T-helper 1 cell treated with Interleukin-12 subunit alpha and Interleukin-12 subunit beta and Interleukin-4 antibody, amounts not matched to agents 30 ng/mL and 1 ng/mL, for 36 hours (primary cell): ENCODE results near the gene METRNL. TPM values are rescaled to one million over a fixed set of nuclear protein-coding genes. Genes with fewer than 3 reads are reported as not detected.
"Not testable (repeated sequence)": the region's sequence is repeated elsewhere in the genome, so short reads cannot be mapped to it uniquely, and the experiment has no call there.

Experiments
- intact Hi-C: fragments of 100-400 bp; cut with micrococcal nuclease; formaldehyde crosslinking; loops from one replicate; pipeline ENCODE4 v1.15.1; 2024
- total RNA-seq: library from RNA; stranded (reverse); gene quantifications from 2 replicates; pipeline ENCODE4 v1.2.3, GENCODE V29; 2022

The METRNL gene
- total RNA-seq, 1 donor from 2014 or later = 15.0 TPM

DNA sequence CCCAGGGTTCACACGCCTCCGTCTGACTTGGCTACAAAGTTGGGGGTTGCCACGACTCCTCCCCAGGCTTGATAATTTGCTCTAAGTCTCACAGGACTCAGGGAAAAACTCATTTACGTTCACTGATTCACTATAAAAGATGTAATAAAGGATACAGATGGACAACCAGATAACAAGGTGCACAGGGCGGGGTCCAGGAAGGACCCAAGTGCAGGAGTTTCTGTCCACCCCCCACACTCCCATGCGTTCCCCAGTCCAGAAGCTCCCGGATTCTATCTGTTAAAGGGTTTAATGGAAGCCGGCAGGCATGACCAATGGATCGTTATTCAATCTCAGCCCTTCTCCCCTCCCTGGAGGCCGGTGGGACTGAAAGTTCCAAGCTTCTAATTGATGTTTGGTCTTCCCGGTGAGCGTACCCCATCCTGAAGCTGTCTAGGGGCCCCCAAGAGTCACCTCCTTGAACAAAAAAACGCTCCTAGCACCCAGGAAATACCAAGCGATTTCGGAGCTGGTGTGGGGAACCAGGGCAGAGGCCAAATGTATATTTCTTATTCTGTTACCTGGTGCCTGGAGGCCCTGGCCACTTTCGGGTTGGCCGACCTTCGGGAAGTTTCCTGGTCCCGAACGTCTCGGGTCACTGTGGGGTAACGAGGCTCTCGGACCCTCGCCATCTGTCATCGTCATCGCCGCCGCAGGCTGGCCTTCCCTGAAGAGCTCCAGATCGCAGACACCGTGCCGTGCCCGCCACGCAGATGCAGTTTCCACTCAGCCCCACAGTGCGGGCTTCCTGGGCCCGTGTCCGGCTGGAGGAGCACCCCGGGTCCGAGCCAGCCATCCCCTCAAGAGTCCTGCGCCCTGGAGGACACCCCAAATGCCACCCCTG, 13.5 kb upstream of the METRNL start:
- intact Hi-C loops = no loop called here

DNA sequence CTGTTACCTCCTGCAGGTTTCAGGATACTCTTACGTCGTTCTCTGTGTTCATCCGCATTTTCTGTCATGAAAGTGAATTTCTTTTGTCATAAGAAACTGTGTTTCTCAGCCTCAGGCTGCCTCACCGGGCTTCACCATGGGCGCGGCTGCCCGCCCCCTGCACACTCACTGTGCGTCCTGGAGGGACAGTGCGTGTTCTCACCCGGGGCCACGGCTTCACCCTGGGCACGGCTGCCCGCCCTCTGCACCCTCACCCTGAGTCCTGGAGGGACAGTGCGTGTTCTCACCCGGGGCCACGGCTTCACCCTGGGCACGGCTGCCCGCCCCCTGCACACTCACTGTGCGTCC, 12.9 kb upstream of the METRNL start:
- intact Hi-C loops = not testable (repeated sequence)

DNA sequence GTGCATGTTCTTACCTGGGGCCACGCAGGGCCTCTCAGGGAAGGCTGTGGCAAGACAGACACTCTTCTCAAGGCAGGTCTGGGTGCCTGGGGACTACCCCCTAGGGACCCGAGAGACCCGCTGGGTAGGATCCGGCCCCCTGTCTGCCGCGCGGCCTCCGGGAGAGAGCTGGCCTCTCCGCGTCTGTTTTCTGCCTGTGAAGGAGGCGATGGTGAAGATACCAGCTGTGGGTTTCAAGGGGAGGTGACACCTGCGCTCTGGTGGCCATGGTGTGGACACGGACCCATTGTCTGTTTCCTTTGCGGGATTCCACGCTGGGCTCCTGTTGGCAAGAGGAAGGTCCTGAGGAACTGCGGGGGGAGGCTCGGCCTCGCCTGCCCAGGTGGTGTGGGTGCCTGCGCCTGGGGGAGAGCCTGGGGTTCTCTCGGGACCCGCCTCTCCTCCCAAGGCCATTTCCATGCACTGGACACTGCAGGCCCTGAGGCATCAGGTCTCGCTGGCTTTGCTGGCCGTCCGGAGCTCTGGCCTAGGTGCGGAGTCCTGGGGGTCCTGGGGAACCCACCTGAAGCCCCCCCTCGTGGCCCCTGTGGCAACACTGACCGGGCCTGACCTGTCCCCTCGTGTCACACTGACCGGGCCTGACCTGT, 12.2 kb upstream of the METRNL start:
- intact Hi-C loops = no loop called here

DNA sequence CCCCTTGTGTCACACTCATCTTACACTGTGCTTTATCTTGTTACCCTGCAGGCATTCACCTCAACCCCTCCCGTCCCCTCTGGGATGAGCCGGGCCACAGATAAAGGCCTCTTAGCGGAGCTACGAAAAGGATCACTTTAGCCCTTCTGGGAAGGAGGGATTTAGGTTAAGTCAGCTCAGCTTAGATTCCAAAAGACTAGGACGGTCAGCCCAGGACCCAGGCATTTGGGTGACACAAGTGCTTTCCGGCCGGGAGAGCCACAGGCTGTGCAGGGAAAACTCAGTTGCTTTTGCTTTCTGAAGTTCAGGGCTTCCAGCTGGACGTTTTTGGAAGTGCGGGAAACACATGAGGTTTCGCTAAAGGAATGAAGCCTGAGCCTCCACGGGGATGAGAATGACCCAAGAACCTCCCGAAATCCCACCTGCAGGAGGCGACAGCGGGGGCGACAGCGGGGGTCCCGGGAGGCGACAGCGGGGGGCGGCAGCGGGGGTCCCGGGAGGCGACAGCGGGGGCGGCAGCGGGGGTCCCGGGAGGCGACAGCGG, 11.6 kb upstream of the METRNL start:
- intact Hi-C loops = no loop called here

DNA sequence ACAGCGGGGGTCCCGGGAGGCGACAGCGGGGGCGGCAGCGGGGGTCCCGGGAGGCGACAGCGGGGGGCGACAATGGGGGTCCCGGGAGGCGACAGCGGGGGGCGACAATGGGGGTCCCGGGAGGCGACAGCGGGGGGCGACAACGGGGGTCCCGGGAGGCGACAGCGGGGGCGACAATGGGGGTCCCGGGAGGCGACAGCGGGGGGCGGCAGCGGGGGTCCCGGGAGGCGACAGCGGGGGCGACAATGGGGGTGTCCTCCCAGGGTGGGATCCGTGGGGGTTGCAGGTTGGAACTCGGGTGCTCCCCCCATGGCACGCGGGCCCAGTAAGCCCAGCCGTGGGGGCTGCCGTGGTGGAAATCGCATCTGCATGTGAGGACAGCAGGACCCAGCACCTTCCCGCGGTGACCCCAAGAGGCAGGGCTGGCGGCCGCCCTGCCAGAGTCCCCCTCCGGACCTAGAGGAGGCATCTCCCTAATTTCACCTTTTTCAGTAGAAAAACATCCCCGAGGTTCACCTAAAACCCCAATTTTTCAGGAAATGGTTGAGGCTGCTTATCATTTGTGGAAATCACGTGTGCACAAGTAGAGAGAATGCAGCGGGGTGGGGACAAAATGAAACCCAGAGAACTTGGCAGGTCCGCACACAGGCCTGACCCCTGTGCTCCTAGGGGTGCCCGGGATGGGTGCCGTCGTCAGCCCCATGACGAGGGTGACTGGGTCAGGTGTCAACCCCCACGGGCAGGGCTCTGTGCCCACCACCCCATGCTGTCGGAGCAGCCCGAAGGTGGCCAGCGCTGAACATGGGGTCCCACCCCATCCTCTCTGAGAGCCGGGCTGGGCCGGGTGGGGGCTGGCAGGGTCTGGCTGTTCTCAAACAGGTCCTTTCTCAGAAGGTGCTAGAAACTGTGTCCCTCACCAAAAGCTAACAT, 10.5 kb upstream of the METRNL start:
- intact Hi-C loops = no loop called here

DNA sequence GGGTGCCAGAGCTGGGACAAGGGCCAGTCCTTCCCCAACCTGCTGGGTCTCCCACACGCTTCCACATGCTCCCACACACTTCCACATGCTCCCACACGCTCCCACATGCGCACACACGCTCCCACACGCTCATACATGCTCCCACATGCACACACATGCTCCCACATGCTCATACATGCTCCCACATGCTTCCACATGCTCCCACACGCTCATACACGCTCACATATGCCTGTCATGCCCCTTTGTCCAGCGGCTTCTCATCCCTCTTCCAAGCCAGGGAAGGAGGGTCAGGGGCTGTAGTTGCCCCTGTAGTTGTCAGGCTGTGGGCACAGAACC, 9.9 kb upstream of the METRNL start:
- intact Hi-C loops = no loop called here

DNA sequence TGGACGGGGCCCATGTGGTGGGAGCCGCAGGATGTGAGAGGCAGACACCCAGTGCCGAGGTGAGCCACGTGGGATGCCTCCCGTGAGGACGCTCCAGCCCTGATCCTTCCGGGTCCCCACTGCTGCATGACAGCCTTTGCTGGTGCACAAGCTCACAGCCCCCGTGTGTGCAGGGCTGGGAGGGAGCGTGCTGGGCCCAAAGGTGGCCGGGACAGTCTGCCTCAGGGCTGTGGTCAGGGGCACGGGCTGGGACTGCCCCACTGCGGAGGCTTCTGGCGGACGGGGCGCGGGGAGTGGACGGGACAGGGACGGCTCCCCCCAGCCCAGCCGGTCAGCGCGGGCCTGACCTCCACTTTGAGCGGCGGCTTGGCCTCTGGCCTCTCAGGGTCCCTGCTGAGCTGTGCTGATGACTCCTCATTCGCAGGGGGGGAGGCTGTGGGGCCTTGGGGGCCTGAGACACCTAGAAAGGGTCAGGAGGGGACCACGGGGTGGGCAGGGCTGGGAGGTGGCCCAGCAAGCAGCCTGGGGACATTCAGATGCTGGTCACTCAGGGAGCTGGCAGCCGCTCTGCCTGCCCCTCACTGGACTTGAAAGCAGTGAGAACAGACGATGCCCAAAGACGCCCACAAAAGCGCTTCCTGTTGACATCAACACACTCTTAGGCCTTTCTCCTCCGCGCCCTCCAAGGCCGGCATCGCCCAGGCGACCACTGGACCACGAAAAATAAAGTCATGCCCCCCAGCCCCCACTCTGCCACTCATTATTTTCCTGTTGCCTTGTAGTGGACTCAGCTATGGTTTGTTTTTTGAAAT, 9.3 kb upstream of the METRNL start:
- intact Hi-C loops = no loop called here

DNA sequence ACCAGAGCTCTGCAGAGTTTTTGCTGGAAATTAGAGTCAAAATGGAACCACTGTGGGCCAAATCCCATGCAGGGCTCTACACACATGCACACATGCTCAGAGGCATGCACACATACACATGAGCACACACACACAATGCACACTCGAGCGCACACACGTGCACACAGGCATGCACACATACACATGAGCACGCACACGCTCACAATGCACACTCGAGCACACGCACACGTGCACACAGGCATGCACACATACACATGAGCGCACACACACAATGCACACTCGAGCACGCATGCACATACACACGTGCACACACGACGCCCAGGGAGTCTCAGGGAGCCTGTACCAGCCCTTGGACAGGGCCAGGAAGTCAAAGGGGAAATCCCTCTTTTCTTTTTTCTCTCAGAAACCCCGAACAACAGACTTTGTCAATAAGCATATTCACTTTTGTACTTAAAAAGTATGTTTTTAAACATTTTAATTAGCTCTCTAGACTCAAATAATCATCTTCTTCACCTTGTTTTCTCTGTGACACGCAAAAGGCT, 8.5 kb upstream of the METRNL start:
- intact Hi-C loops = no loop called here

DNA sequence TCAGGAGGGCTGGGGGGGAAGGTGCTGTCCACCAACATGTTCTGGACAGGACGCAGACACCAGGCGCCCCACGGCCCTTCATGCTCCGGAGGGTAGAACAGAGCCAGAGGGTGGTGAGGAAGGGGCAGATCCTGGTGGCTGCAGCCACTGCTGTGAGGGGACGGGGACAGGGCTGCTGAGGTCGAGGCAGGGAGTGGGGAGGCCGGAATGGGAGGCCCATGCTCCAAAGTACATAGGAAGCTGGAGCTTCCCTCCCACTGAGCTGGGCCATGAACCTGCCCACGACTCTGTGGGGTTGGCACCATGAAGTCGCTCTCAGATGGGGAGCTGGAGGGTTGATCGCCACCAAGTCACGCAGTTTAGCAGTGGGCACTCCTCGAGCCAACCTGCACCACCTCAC, 8.0 kb upstream of the METRNL start:
- intact Hi-C loops = no loop called here

DNA sequence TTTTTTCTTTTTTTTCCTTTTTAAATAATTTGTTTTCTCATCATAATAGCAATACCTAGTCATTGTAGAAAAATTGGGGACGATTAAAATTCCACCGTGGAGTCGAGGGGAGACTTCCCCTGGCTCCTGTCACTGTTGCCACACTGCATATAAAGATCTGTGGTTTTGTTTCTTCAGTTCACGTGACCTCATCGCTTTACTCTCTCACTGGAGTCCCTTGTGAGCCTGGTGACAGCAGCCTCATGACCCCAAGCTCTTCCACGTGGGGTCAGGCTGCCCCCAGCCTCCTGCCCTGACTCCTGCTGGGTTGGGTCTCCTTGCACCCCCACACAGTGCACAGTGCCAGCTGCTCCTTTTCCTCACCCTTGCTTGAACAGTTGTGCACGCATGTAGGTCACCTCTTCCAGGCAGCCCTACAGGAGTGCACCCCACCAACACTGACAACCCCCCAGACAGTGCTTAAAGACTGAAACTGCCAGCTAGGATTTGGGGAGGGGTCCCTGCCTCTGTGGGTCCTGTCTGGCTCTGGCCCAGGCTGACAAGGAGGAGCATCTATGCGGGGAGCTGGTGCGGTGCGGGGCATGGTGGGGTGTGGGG, 7.3 kb upstream of the METRNL start:
- intact Hi-C loops = no loop called here

DNA sequence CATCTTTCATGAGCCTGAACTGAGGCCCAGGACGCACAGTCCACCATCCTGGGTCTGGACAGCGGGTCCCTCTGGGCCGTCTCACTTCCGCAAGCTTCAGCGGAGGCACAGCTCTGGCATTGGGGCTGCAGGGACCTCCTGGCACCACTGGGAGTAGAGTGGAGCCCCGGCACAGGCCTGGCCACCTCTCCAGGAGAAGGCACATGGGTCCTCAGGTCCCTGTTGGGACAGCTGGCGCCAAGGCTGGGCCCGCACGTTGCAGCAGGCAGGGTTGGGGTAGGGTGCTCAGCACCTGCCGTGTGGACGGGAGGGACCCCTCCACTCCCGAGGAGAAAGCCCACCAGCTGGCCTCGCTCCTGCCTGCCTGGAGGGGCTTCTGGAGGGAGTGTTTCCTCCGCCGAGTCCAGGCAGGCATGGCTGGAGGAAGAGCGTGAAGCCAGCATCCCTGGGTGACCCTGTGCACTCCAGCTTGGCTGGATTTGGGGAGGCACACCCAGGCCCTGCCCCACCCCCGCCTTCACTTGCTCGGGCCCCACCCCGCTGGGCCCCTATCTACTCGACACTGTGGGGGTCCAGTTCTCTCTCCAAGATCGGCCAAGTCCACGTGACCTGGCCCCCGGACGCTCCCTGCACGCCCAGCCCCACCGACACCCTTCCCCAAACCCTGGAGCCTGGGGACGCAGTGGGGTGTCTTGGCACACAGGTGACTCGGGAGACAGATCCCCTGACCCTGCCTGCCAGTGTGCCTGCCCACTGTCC, 6.6 kb upstream of the METRNL start:
- intact Hi-C loops = no loop called here

DNA sequence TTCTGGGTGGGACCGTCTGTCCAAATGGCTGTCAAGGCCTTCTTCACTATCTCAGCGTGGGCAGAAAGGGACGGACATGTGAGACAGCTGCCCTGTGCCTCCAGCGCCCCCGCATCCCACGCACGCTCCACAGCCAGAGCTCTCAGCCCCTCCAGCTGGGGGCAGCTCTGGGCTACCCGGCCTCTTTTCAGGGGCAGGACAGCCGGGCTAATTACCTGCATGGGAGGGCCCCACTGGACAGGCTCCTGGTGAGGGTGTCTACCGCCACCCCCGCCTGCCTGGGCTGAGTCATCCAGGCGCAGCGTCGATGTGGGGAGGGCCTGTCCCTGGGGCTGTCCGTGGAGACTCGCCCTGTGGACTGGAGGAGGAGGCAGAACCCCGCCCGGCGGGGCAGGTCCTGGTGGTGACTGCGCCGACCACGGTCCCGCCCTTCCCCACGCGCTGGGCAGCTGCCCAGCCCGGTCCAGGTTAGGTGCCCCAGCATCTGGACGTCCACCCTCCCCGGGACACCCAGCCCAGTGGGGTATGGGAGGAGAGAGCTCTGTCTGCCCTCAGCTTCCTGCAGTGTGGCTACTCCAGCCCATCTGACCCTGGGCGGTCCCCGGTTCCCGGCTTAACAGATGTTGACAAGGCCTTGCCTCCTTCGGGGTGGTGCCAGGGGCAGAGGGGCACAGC, 5.9 kb upstream of the METRNL start:
- intact Hi-C loops = no loop called here

DNA sequence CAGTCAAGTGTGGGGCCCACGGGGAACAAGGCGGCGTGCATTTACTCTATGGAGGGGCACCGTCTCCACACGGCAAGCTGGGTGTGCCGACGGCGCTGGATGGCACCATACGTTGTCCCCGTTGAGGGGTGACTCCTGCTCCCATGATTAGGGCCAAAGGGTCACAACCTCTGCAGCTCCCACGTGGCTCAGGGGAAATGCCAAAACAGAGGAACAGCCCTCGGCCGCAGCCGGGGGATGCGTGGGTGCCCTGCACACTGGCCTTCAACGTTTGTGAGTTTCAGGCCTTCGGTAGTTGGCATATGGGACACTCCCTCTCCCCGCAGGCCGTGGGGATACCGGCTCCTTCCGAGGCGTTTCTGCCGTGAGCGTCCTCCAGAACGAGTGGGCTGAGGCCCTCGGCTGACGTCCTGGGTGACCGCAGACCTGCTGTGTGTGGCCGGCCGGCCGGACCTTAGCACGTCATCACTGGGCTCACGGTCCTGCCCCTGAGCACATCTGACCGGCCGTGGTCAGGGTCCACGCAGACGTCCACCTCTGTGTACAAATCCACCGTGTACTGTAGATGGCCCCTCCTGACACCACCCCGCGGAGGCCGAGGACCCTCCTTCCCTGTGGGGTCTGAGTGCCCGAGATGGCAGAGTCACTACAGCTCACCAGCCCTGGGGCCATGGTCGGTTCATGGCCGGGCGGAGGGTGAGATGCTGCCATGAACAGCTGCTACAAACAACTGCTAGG, 4.8 kb upstream of the METRNL start:
- intact Hi-C loops = loop anchor here (5.0 kb wide), 1 partner anchor 112 kb away; no protein-coding TSS in a partner anchor

DNA sequence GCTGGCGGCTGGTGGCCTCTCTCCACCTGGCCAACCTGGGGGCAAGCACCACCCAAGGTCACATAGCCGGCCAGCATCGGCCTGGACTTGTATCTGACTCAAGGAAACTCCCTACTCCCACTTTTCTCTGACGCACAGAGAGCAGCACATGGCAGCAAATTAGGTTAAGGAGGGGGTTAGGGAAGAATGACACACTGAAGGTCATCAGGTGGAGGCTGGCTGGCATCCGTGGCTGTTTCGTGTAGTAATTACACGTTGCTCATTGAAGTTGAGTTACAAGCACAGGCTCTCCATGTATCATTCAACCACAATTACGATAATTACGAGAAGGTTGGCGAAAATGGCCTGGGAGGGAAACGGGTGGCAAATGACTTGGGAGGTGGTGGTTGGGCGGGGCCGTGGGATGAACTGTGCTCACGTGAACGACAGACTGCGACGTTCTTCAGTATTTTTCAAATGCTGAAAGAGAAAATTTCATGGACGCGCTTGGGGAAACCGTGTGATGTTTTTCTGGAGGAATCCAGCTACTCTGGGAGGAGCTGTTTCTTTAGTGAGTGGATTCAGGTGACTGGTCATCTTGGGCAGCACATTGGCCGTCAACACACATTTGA, 4.0 kb upstream of the METRNL start:
- intact Hi-C loops = loop anchor here (5.0 kb wide), 1 partner anchor 113 kb away; no protein-coding TSS in a partner anchor

DNA sequence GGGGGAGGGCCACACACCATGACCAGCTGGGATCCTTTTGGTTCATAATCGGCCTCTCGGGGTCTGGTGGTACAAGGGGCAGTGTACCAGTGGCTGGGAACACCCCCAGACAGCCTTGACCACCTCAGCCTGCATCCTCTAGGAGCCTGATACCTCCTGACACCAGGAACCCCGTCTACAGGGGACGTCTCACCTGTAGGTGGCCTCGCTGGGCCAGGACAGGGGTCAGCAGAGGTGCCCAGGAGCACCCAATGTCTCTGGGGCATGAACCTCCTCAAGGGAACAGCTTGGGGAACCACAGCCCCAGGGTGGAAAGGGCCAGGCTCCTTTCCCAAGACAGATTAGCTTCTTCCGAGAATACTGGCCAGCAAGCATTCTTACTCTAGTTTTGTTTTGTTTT, 2.5 kb upstream of the METRNL start:
- intact Hi-C loops = loop anchor here (5.0 kb wide), 1 partner anchor 115 kb away; no protein-coding TSS in a partner anchor

DNA sequence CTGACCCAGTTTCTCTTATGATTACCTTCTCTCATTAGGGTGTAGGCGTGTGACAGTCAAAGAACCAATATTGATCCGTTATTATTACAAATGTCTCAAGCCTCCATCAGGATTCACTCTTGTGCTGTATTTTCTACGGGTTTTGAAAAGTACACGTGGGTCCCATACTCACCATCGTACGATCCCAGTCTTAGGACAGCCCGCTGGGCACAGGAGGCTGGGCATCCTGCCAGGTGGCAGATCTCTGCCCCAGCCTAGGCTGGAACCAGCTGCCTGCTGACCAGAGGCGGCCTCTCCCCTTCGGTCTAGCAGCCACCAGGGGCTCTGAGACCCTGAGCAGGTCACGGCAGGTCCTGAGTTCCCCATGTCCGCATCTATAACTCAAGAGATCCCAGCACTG, 2.0 kb upstream of the METRNL start:
- intact Hi-C loops = loop anchor here (5.0 kb wide), 1 partner anchor 115 kb away; no protein-coding TSS in a partner anchor

DNA sequence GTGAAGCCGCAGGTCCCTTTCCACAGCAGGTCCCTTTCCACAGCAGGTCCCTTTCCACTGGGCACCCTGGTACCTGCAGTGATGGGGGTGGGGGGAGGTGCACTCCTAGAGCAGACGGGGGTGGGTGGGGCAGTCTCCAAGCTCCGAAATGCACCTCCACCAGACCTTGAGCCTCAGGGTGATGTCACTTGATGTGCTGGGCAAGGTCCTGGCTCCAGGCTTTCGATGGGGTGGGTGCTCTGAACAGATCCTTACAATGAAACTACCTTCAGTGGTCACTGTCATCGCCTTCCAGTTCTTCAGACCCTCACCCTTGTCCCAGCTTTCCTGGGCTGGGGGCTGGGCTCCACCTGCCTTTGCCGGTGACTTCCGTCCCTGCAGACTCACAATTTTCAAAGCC, 1.5 kb upstream of the METRNL start:
- intact Hi-C loops = loop anchor here (5.0 kb wide), 1 partner anchor 116 kb away; no protein-coding TSS in a partner anchor
